ENCODE measurements around the gene MIER2. TPM values are rescaled to one million over a fixed set of nuclear protein-coding genes. Genes with fewer than 3 reads are reported as not detected.

Gene MIER2
- total RNA-seq, 1 donor from 2014 or later: 50.5 TPM

- DNase-seq (ENCODE audit: low spot score in 2 of 2, unreplicated experiment in 2 of 2): no peak
- no peak for TF ChIP-seq CTCF (IDR thresholded peaks at IDR 0.05; ENCODE audit: unreplicated experiment)
- Mint-ChIP-seq H3K4me1 (no peaks in the 10 kb centered on the region), H3K36me3 (peaks cover 12% of the 10 kb centered on the region), H3K4me3 (no peak overlapping the region), H3K27ac (no peak overlapping the region), H3K27me3 (ENCODE audit: low read depth) (no peaks in the 10 kb centered on the region), H3K9me3 (no peaks in the 10 kb centered on the region)
These were observed 36.0 kb downstream of the MIER2 start for GRCh38 chr19:308471-309205.

- Mint-ChIP-seq H3K9me3 (no peaks in the 10 kb centered on the region), H3K27me3 (ENCODE audit: low read depth) (no peaks in the 10 kb centered on the region), H3K27ac (no peak overlapping the region), H3K4me3 (no peak overlapping the region), H3K36me3 (peaks cover 12% of the 10 kb centered on the region), H3K4me1 (no peaks in the 10 kb centered on the region)
- TF ChIP-seq CTCF (IDR thresholded peaks at IDR 0.05; ENCODE audit: unreplicated experiment): no peak
- DNase-seq (ENCODE audit: low spot score in 2 of 2, unreplicated experiment in 2 of 2): no peak
These were observed 36.7 kb downstream of the MIER2 start for GRCh38 chr19:307793-308420.

GRCh38 chr19:307111-307531 is 37.5 kb downstream of the MIER2 start:
- DNase-seq (ENCODE audit: low spot score in 2 of 2, unreplicated experiment in 2 of 2): no peak
- Mint-ChIP-seq H3K9me3 (no peaks in the 10 kb centered on the region), H3K36me3 (peaks cover 12% of the 10 kb centered on the region), H3K4me1 (no peaks in the 10 kb centered on the region), H3K27ac (no peak overlapping the region), H3K27me3 (ENCODE audit: low read depth) (no peaks in the 10 kb centered on the region), H3K4me3 (no peak overlapping the region)
- no peak for TF ChIP-seq CTCF (IDR thresholded peaks at IDR 0.05; ENCODE audit: unreplicated experiment)

GRCh38 chr19:306151-306900 is 38.3 kb downstream of the MIER2 start:
- TF ChIP-seq CTCF (IDR thresholded peaks at IDR 0.05; ENCODE audit: unreplicated experiment): no peak
- H3K4me3 Mint-ChIP-seq: no peak overlapping the region
- no peak overlapping the region for H3K27ac Mint-ChIP-seq
- H3K36me3 Mint-ChIP-seq: peaks cover 12% of the 10 kb centered on the region
- H3K9me3 Mint-ChIP-seq: no peaks in the 10 kb centered on the region
- H3K4me1 Mint-ChIP-seq: no peaks in the 10 kb centered on the region
- no peak for DNase-seq (ENCODE audit: low spot score in 2 of 2, unreplicated experiment in 2 of 2)
- no peaks in the 10 kb centered on the region for H3K27me3 Mint-ChIP-seq (ENCODE audit: low read depth)

GRCh38 chr19:305240-306150 is 39.1 kb downstream of the MIER2 start:
- H3K4me3 Mint-ChIP-seq: no peak overlapping the region
- H3K4me1 Mint-ChIP-seq: no peaks in the 10 kb centered on the region
- H3K36me3 Mint-ChIP-seq: peaks cover 12% of the 10 kb centered on the region
- no peak overlapping the region for H3K27ac Mint-ChIP-seq
- no peak for DNase-seq (ENCODE audit: low spot score in 2 of 2, unreplicated experiment in 2 of 2)
- H3K9me3 Mint-ChIP-seq: no peaks in the 10 kb centered on the region
- no peak for TF ChIP-seq CTCF (IDR thresholded peaks at IDR 0.05; ENCODE audit: unreplicated experiment)
- no peaks in the 10 kb centered on the region for H3K27me3 Mint-ChIP-seq (ENCODE audit: low read depth)
